ENCODE measurements around the gene JAG1.
"Not testable (repeated sequence)": the region's sequence is repeated elsewhere in the genome, so short reads cannot be mapped to it uniquely, and the experiment has no call there.

Gene JAG1

DNA sequence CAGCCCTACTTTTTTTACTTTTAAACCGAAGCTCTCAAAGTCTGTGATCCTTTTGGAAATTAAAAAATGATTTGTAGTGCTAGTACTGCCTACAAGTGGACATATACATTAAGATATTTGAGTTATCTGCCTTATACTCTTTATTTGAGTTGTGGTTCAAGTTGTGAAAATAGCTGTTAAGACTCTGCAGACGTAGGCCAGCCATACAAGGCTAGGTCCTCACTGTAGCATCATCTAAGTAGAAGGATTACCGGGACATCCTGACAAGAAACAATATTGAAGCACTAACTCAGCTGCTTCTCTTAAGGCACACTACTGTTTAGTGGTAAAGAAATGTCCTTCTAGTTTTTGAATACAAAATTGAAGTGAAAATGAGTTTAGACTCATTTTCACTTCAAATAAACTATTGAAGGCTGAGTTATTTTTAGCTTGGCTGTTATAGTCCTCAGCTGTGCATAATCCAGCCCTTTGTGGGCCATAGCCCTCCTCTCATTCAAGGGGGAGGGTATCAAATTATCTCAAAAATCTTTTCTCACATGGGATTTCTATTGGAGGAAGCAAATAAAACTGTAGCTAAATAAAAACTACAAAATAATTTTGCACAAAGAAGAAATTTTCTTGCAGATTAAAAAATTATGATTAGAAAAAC is 68.1 kb downstream of the JAG1 start:
- FAIRE-seq: no peak

DNA sequence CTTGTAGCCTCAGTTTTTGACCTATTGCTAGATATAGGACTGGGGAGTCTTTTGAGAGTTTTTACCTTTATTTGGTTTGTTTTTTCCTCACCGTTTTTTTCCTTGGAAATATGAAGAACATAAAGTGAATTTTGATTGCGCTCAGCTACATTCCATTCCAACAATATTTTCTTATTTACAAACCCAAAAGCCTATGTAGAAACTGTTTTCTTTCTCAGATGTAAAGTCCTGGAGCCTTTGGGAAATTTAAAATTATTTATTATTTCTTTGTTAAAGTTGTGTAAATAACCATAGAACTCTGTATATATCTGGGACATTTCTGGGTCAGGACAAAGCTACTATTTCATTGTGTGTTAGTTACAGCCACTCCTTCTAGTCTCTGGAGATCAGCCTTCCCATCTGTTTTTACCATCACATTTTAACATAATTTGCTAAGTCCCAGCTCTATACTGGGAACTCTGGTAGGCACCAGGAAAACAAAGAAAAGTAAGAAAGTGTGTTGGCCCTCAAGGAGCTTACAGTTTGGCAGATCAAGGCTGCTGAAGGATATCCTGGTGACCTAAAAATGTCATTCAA is 68.8 kb downstream of the JAG1 start:
- FAIRE-seq: no peak

DNA sequence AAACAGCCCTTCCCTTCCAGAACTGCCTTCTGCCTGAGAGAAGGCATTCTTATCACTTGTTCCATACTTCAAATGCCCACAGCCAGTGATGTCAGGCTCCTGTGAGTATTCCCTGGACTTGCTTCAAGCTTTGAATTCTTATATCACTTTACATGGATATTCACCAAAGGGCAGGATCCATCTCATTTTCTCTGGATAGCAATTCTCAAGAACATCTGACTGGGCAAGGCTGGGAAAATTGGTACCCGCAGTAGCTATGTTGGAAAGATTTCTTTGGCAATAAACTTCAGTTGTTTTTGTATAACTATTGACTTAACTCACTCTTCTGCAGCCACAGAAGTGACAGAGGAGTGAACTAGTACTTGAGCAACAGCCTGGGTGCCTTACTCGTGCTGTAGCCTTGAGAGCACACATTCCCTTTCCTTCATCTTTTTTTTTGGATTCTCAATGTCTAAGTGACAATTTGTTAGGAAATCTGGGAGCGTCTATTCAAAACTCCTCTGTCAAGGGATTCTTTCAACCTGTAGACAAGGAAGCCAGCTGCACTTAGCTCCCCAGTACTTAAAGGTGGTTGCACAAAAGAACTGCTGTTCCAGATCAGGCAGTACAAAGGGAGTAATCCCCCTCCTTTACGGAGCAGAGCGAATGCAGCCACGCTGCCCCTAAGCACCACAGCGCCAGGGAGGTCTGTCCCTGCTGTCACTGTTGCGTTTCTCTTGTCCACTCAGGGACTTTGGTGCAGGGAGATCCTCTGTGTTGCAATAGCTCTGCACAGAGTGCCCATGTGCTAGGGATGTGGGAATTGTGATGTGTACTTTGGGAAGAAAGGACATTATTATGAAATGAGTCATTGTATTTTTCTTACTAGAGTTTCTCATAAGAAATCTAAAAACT is 69.6 kb downstream of the JAG1 start:
- no peak for FAIRE-seq

DNA sequence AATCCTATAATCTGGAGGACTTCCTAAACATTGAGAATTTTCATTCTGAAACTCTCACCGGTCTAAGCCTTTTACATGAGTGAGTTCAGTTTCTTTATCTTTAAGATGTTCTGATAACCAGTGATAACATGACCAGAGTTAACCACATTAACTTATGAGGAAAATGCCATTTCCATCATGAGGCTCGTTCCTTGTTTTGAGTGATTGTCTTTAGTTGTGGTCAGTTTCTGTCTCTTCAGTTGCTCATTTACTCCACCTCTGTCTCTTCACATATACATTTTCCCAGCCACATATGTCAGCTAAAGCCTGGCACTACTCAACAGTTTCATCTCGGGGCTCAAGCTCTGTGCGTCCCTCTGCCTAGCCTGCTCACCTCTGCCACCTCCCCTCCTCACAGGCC is 70.4 kb downstream of the JAG1 start:
- no peak for FAIRE-seq

DNA sequence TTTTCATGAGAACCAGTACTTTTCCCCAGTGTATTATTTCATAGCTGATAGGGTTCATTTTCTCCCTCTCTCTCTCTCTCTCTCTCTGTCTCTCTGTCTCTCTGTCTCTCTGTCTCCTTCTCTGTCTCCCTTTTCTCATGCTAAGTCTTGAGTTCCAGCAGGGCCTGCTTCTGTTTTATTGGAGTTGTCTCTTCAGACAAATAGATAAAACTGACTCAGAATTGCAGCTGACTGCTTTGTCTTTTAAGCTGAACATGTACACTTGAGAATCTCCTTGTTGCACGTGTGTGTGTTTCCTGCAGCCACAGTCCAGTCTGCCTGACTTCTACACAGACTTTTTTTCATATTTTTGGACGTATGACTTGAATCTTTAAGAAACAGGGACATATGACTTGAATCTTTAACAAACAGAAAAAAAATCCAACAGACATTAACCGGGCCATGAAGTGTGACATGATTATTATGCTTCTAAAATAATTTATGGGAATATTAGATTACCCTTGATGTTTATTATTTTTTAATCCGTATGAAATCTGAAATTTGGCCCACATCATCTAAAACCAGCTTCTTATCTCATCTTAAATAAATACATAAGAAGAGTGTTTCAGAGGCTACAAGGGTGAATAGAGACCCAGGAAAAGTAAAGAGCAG is 71.5 kb downstream of the JAG1 start:
- FAIRE-seq: no peak

DNA sequence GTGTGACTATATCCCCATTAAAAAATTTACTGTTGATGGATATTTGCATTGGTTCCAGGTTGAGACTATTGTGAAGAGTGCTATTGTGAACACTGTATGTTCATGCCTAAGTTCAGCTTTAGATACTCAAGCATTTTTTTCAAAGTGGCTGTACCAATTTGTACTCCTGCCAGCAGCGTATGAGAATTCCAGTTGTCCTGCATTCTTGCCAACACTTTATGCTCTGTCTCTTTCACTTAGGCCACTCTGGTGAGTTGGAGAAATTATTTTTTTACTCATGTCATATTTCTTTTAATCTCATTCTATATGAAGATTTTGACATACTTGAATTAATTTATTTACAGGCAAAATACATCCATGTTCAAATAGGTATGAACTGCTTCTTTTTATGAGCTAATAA is 76.2 kb downstream of the JAG1 start:
- no peak for FAIRE-seq

DNA sequence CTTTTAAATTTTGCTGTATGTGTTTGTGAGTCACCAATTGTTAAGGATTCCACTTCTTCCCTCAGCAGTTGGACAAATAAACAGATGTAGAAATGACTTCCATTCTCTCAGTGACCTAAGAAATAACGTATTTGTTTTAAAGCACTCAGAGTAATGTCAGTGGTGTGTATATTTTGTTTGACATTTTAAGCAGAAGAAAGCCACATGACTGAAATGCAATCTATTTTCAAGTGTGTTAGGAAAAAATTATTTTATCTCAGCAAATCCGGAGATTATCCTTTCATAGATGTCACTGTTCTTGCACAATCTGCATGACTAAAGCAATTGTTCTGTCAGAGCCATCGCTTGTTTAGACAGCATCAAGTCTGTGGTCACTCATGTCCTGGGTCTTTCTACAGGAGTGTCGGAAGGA is 77.1 kb downstream of the JAG1 start:
- no peak for FAIRE-seq

DNA sequence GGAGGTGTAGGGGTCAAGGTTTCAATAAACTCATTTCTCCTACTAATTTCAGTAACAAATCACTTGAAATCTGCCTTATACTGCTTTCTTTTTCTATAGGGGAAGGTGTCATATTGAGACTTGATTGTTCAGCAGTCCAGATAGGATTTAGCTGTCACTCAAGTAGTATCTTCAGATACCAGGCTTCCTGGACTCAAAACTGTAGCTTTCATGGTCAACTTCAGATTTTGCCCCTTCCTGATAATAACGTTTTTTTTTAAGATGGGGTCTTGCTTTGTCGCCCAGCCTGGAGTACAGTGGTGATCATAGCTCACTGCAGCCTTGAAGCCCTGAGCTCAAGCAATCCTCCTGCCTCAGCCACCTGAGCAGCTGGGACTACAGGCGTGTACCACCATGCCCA is 77.8 kb downstream of the JAG1 start:
- FAIRE-seq: no peak

DNA sequence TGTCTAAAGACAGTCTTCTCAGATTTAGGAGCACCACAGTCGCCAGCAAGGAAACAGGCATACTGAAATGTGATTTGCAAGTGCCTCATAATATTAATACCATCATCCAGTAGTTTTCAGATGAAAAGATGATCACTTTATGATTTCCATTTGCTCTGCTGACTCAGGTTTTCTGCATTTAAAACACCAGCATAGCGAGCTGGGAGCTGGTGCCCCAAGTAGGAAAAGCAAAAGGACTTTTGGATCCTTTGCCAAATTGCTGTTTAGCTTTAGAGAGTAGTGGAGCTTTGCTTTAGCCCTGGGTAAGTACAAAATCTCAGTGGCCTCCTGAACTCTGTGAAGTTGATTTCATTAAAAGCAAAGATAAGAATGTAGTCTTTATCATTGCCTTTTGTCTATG is 78.5 kb downstream of the JAG1 start:
- no peak for FAIRE-seq

DNA sequence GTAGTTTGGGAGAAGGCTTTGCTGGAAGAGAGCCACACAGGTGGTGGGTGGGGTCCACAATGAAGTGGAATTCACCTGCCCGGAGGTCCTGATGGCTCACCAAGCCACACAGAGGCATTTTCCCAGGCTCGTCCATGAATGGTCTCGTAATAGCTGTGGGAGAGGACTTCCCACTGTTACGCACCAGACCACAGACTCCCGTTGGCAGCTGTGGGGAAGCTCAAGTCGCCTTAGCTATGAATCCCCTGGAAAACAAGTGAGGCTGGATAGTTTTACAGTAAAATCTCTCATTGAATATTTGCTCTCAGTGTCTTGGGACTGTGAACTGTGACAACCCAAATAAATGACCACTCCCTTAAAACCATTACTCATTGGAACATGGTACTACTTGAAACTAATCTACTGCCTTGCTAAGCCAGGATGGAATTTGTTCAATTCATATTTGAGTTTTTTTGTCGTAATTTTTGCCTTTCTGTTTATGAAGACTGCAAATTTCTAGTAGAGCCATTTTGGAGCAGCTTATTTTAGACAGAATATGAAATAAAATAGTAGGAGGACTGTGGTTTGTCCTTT is 79.4 kb downstream of the JAG1 start:
- FAIRE-seq: no peak

DNA sequence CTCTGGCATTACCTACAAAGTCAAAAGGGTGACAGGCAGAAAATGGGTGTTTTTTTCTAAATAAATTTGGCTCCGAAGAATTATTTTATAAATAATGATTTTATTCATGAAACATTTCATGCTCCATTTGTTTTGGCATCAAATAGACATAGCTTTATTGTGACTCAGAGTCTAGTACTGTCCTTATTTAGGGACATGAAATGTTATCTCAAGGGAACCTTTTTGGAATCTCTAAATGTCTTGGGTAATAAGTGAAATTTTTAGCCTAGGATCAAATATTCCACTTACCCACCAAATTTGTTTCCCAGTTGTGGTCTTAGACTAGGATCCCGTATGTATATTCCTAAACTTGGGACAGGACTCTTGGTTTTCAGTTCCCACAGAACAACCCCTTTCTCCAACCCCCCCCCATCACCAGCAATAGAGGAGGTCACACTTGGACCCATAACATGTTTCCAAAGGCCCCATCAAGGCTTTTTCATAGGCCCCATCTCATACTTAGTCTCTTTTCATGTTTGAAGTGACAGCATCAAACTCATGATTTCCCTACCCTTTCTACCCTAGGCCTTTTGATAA is 81.8 kb downstream of the JAG1 start:
- no peak for FAIRE-seq

DNA sequence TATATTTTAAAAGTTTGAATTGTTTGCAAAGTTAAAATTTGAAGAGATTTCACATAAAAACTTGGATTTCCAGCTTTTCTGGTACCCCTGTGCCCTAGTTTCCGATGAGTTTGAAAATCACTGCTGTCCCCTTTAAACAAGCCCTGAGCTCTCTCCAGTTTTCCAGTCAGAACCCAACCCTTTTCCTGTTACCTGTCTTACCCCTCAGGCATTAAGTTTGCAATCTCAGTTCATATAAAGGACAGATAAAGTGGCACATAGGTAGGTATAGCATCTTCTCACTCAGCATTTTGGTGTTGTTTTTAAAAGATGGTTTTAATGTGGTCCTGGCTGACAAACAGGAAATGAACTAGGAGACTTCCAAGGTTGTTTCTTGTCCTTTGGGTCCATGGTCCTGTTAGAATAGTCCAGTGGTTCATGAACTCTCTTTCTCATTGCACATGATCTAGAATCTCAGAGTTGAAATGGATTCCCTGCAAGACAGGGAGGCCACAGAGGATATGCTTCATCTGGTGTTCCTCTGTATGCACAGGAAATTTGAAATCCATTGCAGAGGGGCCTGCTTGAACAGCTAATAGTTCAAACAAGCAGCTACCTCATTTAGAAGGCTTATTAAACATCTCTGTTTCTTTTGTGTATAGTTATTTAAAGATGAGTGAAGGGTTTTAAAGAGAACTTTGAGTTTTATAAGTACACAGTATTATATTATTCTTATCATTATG is 82.7 kb downstream of the JAG1 start:
- FAIRE-seq: no peak

DNA sequence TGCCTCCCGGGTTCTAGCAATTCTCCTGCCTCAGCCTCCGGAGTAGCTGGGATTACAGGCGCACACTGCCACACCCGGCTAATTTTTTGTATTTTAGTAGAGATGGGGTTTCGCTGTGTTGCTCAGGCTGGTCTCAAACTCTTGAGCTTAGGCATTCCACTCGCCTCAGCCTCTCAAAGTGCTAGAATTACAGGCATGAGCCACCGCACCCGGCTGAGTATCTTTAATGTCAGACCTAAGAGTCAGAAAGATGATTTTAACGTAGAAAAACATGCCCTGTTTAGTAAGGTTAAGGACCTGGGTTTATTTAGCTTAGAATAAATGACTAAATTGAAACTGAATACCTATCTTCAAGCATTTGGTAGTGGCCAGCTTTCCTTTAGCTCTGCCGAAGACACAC is 83.4 kb downstream of the JAG1 start:
- FAIRE-seq: not testable (repeated sequence)
